Retinal pigment epithelial cell (primary cell): ENCODE results near the gene TIMM44.

Source experiments
- DNase-seq: peaks from one replicate; pipeline ENCODE4 v3.0.0-alpha.2; 2010; ENCODE audit warnings: low read depth
- H3K4me3 ChIP-seq: 2 replicates; pipeline ENCODE4 v1.5.1; 2011; ENCODE audit warnings: mild to moderate bottlenecking, low read length, control low read depth, moderate library complexity
- TF ChIP-seq, protein P1 (sequence below): conservative IDR thresholded peaks from 2 replicates; pipeline ENCODE4 v1.5.1; 2011; ENCODE audit warnings: low read depth, low read length, control low read depth, inconsistent platforms

Gene TIMM44

DNA sequence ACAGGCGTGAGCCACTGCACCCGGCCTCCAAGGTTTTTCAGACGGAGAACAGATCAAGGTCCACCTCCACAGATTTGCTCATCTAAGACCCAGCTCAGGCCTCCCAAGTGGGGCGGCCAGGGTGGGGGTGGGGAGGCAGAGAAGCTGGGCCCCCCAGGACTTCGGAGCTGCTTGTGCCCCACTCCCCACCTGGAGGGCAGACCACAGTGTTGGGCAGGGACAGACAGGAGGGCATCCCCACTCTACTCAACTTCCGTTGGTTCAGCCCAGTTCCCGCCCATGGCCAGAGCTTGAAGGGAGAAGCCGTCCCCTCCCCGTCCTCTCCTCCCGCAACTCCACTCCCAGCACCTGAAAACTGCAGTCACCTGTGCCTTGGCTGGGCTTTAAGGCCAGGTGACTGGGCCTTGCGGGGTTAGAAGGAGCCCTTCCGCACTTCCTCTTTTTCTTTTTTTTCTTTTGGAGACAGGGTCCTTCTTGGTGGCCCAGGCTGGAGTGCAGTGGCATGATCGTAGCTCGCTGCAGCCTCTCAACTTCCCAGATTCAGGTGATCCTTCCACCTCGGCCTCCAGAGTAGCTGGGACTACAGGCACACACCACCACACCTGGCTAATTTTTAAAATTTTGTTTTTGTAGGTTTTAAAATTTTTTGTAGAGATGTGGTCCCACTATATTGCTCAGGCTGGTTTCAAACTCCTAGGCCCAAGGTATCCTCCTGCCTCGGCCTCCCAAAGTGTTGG is 55.9 kb downstream of the TIMM44 start:
- DNase-seq = no peak
- peak overlapping the region; percentile 71 for H3K4me3 ChIP-seq
- TF ChIP-seq, protein P1, sequence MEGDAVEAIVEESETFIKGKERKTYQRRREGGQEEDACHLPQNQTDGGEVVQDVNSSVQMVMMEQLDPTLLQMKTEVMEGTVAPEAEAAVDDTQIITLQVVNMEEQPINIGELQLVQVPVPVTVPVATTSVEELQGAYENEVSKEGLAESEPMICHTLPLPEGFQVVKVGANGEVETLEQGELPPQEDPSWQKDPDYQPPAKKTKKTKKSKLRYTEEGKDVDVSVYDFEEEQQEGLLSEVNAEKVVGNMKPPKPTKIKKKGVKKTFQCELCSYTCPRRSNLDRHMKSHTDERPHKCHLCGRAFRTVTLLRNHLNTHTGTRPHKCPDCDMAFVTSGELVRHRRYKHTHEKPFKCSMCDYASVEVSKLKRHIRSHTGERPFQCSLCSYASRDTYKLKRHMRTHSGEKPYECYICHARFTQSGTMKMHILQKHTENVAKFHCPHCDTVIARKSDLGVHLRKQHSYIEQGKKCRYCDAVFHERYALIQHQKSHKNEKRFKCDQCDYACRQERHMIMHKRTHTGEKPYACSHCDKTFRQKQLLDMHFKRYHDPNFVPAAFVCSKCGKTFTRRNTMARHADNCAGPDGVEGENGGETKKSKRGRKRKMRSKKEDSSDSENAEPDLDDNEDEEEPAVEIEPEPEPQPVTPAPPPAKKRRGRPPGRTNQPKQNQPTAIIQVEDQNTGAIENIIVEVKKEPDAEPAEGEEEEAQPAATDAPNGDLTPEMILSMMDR = no peak

DNA sequence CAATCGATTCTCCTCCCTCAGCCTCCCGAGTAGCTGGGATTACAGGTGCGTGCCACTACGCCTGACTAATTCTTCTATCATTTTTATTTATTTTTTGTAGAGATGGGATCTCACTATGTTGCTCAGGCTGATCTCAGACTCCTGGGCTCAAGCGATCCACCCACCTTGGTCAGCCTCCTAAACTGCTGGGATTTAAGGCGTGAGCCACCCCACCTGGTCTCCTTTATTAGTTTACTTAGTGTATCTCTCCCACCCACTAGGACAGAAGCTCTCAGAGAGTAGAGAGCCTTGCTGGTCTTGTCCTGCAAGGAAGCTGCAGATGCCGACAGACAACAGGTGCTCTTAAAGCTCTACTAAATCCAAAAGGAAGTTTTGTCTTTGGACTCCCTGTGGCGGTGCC is 57.6 kb downstream of the TIMM44 start:
- TF ChIP-seq, protein P1 = no peak
- DNase-seq = no peak
- no peak overlapping the region for H3K4me3 ChIP-seq

DNA sequence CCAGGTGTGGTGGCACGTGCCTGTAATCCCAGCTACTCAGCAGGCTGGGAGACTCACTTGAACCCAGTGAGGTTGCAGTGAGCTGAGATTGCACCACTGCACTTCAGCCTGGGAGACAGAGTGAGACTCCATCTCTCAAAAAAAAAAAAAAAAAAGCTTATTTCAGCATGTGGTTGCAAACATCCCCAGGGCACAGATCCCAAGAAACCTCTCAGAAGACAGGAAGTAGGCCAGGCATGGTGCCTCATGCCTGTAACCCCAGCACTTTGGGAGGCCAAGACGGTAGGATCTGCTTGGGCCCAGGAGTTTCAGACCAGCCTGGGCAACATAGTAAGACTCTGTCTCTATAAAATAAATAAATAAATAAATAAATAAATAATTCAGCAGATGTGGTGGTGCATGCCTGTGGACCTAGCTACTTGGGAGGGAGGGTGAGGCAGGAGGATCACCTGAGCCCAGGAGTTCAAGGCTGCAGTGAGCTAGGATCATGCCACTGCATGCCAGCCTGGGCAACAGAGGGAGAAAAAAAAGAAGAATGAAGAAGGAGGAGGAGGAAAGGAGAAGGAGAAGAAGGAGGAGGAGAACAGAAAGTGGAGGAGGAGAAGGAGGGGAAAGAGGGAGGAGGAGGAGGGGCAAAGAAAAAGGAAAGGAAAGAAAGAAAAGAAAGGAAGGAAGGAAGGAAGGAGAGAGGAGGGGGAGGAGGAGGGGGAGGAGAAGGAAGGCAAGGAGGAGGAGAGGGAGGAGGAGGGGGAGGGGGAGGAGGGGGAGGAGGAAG is 59.5 kb downstream of the TIMM44 start:
- DNase-seq = no peak
- TF ChIP-seq, protein P1 = no peak

DNA sequence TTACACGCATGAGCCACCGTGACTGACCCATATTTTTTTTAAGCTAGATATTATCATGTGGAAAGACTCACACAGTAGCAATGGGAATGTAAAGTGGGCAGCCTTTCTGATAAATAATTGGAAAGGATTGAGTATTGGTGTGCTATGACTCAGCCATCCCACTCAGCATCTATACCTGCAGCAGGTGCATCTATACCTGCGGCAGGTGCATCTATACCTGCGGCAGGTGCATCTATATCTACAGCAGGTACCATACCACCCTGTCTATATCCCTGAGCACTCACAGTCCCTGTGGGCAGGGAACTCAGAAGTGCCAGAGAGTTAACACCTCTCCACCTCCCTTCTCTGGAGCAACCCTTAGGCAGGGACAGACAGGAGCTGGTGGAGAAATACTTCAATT is 60.4 kb downstream of the TIMM44 start:
- TF ChIP-seq, protein P1 = no peak
- no peak overlapping the region for H3K4me3 ChIP-seq
- DNase-seq = no peak

More for the DNA sequence above, 59.5 kb downstream of the TIMM44 start:
- H3K4me3 ChIP-seq = no peak overlapping the region

DNA sequence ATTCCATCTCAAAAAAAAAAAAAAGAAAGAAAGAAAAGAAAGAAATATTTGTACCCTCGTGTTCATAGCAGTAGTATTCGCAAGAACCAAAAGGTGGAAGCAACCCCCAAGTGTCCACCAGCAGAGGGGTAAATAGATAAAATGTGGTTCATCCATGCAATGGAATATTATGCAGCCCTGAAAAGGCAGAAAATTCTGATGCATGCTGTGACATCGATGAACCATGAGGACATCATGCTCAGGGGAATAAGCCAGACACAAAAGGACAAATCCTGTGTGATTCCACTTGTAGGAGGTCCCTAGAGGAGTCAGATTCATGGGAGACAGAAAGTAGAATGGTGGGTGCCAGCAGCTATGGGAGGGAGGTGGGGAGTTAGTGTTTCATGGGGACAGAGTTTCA is 61.6 kb downstream of the TIMM44 start:
- TF ChIP-seq, protein P1 = no peak
- DNase-seq = no peak

DNA sequence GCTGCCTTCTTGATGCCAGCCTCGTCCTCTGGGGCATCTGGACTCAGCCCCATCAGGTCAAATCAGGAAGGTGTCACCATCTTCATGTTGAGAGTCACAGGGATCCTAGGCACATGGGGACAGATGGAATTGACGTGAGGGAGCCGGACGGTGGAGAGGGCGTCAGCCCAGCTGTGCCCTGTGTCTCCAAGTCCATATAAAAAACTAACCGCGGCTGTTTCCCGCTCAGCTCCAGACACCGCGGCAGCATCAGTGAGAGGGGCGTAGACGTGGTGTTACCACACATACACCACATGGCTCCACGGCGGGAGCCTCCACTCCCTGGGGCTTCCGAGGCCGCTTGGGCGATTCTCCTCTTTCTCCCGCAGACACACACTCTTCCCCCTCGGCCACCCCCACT is 63.6 kb downstream of the TIMM44 start:
- H3K4me3 ChIP-seq = no peak overlapping the region
- TF ChIP-seq, protein P1 = no peak
- DNase-seq = no peak

More for the DNA sequence above, 61.6 kb downstream of the TIMM44 start:
- no peak overlapping the region for H3K4me3 ChIP-seq
